Diencephalon (tissue), 1 donor: ENCODE results near the gene AZI2. TPM values are rescaled to one million over a fixed set of nuclear protein-coding genes. Genes with fewer than 3 reads are reported as not detected.

Experiments
- total RNA-seq: library from RNA; depleted of rRNA; stranded (reverse); fragments of >200 nt; gene quantifications from one replicate; pipeline ENCODE4 v1.2.3, GENCODE V29; 2014

The AZI2 gene, protein sequence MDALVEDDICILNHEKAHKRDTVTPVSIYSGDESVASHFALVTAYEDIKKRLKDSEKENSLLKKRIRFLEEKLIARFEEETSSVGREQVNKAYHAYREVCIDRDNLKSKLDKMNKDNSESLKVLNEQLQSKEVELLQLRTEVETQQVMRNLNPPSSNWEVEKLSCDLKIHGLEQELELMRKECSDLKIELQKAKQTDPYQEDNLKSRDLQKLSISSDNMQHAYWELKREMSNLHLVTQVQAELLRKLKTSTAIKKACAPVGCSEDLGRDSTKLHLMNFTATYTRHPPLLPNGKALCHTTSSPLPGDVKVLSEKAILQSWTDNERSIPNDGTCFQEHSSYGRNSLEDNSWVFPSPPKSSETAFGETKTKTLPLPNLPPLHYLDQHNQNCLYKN
- total RNA-seq = 75.2 TPM

DNA sequence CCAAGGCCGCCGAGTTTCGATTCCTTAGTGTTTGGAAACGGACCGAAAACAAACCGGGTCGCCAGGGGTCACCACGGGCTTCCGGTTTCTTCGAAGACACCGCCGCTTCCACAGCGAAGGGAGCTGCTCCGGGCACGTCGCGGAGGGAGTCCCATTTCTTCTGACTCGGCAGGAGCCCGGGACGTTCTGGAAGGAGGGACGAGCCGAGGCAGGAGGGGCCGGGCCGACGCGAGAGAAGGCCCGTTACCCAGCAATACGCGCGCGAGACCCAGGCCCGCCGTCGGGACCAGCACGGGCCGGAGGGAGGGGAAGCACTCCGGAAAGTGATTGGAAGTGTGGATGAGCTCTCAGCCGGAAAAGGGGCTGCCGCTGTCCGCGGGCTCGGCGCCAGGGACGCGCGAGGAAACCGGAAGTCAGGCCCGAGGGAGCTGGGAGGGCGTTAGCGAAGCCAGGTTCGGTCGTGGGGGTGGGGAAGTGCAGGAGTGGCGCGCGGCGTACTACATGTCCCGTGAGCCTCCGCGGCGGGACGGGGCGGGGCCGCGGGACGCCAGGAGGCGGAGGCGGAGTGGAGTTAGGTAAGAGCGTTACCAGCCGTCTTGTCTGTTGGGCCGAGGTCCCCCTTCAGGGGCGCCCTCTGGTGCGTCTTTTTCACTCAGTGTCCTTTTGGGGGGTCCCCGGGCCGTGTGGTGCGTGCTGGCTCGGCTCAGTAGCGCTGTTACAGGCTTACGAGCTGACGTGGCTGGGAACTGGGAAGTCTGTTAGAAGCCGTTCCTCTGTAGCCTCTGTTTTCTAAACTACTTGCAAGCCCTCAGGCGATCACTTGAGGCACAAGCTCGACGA lies at the start of gene AZI2, which contains the start of gene ZCWPW2:
Gene AZI2 (minus strand): TSS at position 196 of the 840 bp plus-strand sequence. CDS start 8,207 bp downstream, outside the sequence.
Gene ZCWPW2 (plus strand): TSS at position 93 of the 840 bp plus-strand sequence. CDS start 64,348 bp downstream, outside the sequence.

Other genes with a start within 250 kb of the AZI2 start
- 4.2 TPM for gene CMC1, start 107.2 kb downstream of the AZI2 start, total RNA-seq
- 2.8 TPM for gene ZCWPW2, start 103 bp downstream of the AZI2 start, total RNA-seq